ENCODE results near the gene TEX19.

- TF ChIP-seq EGR1 (IDR thresholded peaks at IDR 0.05): no peak
- TF ChIP-seq EP300 (IDR thresholded peaks at IDR 0.05; ENCODE audit: borderline replicate concordance): no peak
- no peak for TF ChIP-seq RAD21 (IDR thresholded peaks at IDR 0.05; ENCODE audit: low read depth)
Measured at GRCh38 chr17:82371333-82372248, 12.5 kb downstream of the TEX19 start, which contains the start of gene UTS2R.

All from Ishikawa (cell line).